ENCODE data around the gene ROBO3.

GRCh38 chr11:124869331-124869730 is 4.1 kb downstream of the ROBO3 start:
- TF ChIP-seq POLR2A (IDR thresholded peaks at IDR 0.05) (no peak), CTCF (IDR thresholded peaks at IDR 0.05) (no peak)

All from lower leg skin (tissue), 3 donors.